Keratinocyte (primary cell): Measurements from ENCODE around the gene CDKN2D.
A peak's percentile ranks its signal among the peaks of the same experiment; 100 is the strongest.

Experiments used
- CTCF ChIP-seq, 3 experiments: IDR thresholded peaks in 1 of 3; conservative IDR thresholded peaks in 1 of 3; optimal IDR thresholded peaks in 1 of 3; 2 replicates in 2 of 3; 3 replicates in 1 of 3; pipeline versions ENCODE3 to v1.5.1; 2011; ENCODE audit warnings: low read length in 3 of 3, mild to moderate bottlenecking in 3 of 3, moderate library complexity in 2 of 3, control low read depth in 1 of 3, inconsistent platforms in 1 of 3; ENCODE audit not compliant: insufficient read depth in 2 of 3; ENCODE audit errors: extremely low read depth in 1 of 3
- EZH2 ChIP-seq: IDR thresholded peaks from one replicate; pipeline ENCODE4 v1.6.1; 2012; ENCODE audit warnings: inconsistent platforms, mild to moderate bottlenecking, low read length, moderate library complexity

GRCh38 chr19:10568062-10568825, 535 bp downstream of the CDKN2D start:
- TF ChIP-seq CTCF (optimal IDR thresholded peaks at IDR 0.05 in 1 of 3, IDR thresholded peaks at IDR 0.05 in 1 of 3, conservative IDR thresholded peaks at IDR 0.05 in 1 of 3; ENCODE audit: extremely low read depth in 1 of 3, insufficient read depth in 2 of 3, low read length in 3 of 3) (peak in 2 of 3 experiments; percentile 39 to 41), EZH2 (no peak)
